Cortex of kidney (tissue), 1 donor: ENCODE measurements around the gene SEC23IP.
"Not testable (repeated sequence)": the region's sequence is repeated elsewhere in the genome, so short reads cannot be mapped to it uniquely, and the experiment has no call there.

Experiments used
- DNase-seq: peaks from one replicate; lab custom pipeline; 2025; lab: John Stamatoyannopoulos, UW

The SEC23IP gene

DNA sequence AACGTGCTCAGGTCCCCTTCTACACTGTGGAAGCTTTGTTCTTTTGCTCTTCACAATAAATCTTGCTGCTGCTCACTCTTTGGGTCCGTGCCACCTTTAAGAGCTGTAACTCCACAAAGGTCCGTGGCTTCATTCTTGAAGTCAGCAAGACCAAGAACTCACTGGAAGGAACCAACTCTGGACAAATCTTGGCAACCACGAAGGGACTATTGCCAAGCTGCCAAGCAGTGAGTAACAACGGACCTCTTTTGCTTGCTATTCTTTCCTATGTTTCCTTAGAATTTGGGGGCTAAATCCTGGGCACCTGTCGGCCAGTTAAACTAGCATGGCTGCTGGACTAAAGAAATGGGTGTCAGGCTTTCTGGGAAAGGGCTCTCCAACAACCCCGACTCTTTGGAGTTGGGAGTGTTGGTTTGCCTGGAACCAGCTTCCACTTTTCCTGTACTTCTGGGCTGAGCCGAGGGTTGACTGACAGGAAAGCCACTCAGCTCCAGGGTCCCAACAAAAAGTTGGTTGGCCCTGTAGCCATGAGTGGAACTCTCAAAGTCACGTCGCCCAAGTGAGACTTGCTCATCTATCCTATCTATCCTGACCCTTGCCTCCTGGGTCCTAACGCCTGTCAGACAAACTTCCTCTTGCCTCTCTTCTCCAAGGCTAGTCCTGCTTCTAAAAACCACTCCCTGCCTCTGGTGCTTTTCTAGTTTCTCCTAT is 8.5 kb upstream of the SEC23IP start:
- not testable (repeated sequence) for DNase-seq

DNA sequence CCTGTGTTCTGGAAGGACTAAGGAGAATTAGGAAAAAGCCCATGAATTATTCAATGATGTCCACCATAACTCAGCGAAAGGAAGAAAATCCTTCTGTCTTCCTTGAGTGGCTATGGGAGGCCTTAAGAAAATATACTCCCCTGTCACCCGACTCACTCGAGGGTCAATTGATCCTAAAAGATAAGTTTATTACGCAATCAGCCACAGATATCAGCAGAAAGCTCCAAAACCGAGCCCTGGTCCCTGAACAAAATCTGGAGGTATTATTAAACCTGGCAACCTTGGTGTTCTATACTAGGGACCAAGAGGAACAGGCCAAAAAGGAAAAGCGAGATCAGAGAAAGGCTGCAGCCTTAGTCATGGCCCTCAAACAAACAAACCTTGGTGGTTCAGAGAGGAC is 6.5 kb upstream of the SEC23IP start:
- DNase-seq: not testable (repeated sequence)

DNA sequence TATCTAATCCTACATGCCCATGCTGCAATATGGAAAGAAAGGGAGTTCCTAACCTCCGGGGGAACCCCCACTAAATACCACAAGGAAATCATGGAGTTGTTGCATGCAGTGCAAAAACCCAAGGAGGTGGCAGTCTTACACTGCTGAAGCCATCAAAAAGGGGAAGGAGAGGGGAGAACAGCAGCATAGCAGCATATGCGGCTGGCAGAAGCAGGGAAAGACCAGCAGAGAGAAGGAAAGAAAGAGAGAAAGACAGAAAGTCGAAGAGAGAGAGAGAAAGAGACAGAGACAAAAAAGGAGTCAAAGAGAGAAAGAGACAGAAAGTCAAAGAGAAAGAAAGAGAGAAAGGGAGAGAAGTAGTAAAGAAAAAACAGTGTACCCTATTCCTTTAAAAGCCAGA is 3.8 kb upstream of the SEC23IP start:
- not testable (repeated sequence) for DNase-seq

DNA sequence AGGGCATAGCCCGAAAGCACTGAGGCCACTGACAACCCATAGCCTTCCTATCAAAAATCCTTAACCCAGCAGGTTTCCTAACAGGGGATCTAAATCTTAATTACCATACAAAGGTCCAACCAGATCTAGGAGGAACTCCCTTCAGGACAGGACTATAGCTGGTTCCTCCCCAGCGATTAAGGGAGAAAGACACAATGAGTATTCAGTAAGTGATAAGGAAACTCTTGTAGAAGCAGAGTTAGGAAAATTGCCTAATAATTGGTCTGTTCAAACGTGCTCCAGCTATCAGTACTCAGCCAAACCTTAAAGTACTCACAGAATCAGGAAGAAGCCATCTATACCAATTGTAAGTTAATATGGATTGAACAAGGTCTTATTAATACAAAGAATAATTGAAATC is 3.3 kb upstream of the SEC23IP start:
- not testable (repeated sequence) for DNase-seq

DNA sequence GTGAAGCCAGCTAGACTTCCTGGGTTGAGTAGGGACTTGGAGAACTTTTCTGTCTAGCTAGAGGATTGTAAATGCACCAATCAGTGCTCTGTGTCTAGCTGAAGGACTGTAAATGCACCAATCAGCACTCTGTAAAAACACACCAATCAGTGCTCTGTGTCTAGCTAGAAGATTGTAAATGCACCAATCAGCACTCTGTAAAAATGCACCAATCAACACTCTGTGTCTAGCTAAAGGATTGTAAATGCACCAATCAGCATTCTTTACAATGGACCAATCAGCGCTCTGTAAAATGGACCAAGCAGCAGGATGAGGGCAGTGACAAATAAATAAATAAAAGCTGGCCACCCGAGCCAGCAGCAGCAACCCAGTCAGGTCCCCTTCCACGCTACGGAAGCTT is 2.2 kb upstream of the SEC23IP start:
- not testable (repeated sequence) for DNase-seq

DNA sequence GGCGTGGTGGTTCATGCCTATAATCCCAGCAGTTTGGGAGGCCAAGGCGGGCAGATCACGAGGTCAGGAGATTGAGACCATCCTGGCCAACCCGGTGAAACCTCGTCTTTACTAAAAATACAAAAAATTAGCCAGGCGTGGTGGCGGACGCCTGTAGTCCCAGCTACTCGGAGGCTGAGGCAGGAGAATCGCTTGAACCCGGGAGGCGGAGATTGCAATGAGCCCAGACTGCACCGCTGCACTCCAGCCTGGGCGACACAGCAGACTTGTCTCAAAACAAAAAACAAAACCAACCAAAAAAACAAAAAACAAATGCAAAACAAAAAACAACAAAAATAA is 712 bp upstream of the SEC23IP start:
- DNase-seq: not testable (repeated sequence)

DNA sequence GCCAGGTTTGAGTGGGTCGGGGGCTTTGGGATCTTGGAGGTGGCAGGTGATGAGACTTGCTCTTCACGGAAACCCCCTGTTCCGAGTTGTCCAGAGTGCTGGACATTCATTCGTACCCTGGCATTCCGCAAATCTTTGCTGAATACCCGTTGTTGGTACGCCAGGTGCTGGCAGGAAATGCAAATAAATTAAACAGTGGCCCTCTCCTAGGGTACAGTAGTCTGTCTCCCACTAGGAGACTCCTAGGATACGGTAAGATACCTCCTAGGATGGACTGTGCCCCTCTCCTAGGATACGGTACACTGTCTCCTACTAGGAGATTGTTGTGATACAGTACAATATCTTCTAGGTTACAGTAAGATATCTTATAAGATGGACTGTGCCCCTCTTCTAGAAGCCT is 544 bp downstream of the SEC23IP start:
- DNase-seq: no peak

DNA sequence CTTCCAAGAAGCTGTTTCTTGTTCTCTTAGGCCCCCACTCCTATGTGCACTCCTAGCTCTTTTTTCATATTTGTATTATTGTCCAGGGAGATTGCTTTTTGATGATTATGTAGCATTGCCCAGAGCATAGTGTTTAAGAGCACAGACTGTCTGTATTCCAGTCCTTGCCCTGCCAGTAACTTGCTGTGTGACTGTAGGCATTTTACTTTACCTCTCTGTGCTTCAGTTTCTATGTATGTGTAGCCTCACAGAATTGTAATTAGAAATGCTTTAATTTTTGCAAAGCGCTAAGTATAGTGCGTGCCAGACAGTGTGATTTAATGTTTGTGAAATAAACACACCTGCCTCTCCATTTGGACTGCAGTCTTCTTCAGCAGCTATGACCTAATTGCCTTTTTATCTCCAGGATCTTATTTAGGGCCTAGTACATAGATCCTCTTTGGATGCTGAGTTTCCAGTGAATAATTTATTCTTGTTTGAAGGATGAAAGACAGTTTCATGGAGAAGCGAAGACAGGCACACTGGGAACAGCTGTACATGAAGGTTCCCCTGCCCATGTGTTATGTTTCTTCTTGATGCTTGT is 1.4 kb downstream of the SEC23IP start:
- no peak for DNase-seq

DNA sequence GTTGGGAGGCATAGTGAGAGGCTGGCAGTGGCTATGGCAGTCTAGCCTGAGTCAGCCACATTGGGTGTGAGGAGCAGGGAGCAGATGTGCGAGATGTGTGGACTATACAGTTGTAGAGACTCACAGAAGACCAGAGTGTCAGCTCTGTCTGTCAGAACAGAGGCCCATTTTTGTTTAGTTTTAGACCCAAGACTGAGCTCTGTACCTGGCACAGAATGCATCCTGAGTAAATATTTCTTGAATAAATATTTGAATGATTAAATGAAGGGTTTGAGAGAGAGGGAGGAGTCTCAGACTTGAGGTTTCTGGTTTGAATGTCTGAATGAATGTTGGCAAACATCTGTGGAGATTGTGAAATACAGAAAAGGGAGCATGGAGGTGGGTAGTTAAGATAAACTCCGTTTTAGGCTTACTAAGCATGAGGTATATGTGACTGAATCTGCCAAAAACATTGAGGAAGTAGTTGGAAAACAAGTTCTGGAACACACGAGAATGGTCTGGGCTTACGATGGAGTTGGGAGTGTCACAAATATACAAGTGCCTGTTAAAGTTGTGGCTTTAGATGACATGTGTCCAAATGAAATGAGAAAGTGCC is 3.6 kb downstream of the SEC23IP start:
- DNase-seq: no peak

DNA sequence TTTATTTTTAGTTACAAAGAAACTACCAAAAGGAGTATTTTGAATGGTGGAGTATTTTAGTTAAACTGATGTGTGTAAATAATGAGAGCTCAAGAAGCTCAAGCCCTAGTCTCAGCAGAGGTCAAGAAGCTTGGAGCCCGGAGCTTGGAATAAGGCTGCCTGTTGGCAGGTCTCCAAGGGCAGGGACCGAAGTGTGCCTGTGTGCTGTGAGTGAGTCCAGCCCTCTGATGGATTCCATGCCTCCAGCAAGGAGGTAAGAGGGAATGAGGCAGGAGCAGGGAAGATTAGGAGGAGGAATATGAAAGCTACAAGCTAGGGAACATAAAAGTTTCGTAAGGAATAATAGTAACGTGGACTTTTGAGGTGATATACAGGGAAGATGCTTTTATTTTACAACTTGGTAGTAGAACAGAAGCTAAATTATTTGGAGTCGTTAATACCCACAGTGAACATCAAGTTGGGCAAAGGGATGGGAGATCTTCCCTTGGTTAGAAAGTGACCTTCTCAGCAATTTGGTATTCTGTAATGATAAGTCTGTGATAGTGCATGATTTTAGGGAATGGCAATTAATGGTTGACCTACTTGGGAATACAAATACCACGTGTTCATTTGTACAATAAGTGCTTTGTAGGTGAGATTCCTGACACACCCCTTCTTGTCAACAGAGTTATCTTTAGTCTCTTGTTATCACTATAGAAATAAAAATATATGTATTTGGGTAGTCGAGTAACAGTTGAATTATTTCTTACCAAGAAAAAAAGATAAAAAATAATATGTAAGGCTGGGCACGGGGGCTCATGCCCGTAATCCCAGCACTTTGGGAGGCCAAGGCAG is 4.6 kb downstream of the SEC23IP start:
- no peak for DNase-seq

DNA sequence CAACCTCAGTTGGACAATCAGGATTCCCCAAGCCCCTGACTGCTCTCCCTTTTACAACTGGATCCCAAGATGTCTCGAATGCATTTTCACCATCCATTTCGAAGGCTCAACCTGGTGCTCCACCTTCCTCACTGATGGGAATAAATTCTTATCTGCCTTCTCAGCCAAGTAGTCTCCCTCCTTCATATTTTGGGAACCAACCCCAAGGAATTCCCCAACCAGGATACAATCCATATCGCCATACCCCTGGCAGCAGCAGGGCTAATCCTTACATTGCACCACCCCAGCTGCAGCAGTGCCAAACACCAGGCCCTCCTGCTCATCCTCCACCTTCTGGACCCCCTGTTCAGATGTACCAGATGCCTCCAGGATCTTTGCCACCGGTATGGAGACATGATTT is 6.0 kb downstream of the SEC23IP start:
- DNase-seq: no peak

DNA sequence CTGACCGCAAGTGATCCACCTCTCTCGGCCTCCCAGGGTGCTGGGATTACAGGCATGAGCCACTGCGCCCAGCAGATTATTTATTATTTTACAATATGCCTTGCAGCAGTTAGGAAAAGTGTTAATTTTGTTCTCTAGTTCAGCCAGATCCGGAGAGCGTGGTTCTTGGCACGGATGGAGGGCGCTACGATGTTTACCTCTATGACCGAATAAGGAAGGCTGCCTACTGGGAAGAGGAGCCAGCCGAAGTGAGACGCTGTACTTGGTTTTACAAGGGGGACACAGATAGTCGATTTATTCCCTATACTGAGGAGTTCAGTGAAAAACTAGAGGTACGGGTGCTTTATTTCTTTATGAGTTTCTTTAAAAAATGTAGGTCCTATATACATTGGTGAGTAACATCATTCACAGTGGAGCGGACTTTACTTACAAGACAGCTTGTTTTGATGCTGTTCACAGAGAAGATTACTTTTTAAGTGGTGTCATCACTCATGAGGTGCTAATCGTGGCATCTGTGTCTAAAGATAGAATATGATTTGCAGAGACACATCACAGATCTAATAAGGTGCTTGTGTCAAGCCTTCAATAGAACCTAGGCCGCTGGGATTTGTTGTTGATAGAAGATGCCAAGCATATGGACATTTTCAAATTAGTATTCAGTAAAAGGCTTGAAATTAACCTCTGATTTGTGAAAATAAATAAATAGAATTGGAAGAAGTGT is 11.6 kb downstream of the SEC23IP start:
- no peak for DNase-seq

DNA sequence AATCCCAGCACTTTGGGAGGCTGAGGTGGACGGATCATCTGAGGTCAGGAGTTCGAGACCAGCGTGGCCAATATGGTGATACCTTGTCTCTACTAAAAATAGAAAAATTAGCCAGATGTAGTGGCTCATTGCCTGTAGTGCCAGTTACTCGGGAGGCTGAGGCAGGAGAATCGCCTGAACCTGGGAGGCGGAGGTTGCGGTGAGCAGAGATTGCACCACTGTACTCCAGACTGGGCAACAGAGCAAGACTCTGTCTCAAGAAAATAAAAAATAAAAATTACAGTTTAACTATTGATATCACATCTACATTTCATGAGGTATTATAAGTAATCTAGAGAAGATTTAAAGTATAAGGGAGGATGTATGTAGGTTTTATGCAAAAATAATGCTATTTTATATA is 15.2 kb downstream of the SEC23IP start:
- DNase-seq: not testable (repeated sequence)

DNA sequence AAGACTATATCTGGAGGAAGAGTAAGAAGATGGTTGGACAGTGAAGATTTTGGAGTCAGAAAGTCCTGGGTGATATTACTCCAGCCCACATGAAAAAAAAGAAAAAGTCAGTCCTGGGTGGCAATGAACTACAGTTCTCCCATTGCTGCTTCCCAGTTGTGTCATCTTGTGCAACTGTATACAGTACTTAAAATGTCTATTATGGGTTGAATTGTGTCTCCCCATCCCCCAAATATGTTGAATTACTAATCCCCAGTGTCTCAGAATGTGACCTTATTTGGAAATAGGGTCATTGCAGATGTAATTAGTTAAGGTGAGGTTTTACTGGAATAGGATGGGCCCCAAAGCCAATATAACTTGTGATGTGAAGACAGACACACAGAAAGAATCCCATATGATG is 15.6 kb downstream of the SEC23IP start:
- no peak for DNase-seq

DNA sequence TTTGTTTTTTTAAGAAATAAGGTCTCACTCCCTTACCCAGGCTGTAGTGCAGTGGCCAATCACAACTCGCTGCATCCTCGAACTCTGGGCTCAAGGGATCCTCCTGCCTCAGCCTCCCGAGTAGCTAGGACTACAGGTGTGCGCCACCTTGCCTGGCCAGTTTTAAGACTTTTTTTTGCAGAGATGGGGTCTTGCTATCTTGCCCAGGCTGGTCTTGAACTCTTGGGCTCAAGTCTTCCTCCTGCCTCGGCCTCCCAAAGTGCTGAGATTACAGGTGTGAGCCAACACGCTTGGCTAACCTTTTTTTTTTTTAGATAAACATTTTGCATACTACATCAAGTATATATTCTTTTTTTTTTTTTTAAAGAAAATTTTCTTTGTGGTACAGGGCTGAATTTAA is 18.2 kb downstream of the SEC23IP start:
- DNase-seq: no peak

DNA sequence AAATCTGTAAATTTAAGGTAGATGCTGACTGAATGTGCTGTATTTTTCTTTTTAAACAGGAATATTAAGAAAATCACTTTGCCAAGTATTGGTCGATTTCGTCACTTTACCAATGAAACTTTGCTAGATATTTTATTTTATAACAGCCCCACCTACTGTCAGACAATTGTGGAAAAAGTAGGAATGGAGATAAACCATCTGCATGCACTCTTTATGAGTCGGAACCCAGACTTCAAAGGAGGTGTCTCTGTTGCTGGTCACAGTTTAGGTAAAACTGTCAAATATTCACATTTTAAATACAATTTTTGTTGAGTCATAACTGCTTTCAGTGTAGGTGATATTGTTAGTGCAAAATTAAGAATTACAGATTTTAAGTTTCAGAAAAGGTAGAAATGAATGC is 25.2 kb downstream of the SEC23IP start:
- DNase-seq: no peak

DNA sequence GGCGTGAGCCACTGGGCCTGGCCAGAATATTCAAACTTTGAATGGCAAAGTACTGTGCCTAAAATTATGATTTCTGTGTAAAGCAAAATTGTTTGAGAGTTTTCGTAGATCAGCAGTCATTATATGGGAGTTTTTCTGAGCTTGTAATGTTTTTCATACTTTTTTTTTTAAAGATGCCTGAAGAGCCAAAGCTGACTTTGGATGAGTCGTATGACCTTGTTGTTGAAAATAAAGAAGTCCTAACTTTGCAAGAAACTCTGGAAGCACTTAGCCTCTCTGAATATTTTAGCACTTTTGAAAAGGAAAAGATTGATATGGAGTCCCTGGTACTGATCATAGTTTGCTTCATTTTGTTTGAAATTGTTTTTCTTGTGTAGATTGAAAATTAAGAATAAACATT is 26.7 kb downstream of the SEC23IP start:
- no peak for DNase-seq

DNA sequence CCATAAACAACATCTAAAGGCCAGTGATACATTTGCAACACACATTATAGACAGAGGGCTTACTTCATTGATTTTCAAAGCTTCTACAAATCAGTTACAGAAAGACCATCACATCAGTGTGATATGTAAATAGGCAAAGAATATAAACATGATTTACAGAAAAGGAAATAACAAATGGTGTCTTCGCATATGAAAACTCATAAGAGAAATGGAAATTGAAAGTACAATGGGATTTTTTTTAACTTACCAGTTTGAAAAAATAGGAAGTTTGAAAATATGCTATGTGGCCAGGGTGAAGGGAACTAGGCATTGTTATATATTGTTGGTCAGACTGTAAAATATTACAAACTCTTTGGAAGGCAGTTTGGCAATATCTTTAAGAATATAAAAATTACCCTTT is 27.3 kb downstream of the SEC23IP start:
- DNase-seq: no peak

DNA sequence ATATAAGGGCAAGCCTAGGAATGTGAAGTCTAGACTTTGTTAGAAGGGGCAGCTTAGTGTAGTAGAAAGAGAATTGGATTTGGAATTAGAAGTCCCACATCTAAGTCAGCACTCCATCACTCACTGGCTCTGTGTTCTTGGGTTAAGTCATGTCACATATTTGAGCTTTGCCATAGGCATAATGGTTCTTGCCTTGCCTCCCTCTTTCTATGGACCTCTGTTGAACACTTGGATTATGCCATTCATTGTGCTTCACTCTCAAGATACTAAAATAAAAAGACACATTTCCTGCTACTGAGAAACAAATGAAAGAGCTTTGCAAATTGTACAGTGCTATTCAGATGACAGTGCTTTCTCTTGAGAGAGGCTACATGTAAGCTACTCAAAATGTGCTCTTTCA is 35.9 kb downstream of the SEC23IP start:
- no peak for DNase-seq

DNA sequence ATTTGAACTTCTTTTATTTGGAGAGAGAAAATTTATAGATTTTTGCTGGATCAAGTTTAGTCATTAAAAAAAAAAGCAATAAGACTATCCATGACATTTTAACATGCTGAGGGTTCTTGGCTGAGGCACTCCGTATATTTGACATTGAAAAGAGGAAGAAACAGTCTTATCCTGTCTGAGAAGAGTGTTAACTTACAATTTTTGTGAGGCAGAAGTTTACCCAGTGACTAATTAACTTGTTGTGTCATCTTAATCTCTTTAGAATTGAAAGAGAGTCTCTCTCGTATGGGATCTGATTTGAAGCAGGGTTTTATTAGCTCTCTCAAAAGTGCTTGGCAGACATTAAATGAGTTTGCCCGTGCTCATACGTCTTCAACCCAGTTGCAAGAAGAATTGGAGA is 39.3 kb downstream of the SEC23IP start:
- DNase-seq: no peak

DNA sequence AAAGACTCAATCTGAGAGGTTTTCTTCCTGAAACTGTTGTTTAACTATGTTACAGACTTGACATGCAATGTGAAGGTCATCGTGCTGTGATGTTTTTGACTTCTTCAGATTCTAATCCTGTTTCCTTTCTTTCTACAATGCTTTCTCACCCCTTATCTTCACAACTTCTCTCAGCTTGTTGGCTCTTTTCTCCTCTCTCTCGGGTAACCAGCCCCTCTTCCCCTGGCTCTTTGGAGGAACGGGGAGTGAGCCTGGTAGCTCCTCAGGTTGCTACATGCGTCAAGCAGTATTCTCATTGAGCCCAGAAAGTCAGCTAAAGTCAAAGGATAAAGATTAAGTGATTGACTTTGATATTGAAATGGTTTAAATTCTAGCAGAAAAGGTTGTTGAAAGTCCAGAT is 40.1 kb downstream of the SEC23IP start:
- no peak for DNase-seq

DNA sequence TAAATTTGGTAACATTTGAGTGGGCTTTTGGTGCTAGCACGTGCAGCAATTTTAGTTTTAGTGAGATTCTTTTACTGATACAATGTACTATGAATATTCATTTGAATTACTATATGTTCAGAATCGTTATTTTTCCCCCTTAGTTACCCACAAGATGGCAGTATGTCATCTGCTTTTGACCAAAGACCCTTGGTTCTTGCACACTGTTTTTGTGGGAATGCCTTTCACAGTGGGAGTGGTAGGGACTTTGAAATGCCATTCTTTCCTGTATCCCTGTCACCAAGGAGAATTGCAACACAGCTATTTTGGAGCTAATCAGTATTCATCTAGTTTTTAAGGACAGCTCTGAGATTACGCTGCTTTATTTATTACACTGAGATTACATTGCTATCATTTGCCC is 40.6 kb downstream of the SEC23IP start:
- no peak for DNase-seq
